ENCODE data around the gene ZNF432.

- TF ChIP-seq CTCF (IDR thresholded peaks at IDR 0.05) (no peak), POLR2A (IDR thresholded peaks at IDR 0.05) (no peak), POLR2AphosphoS5 (IDR thresholded peaks at IDR 0.05) (no peak)
Measured at GRCh38 chr19:52070496-52070895, 21.9 kb upstream of the ZNF432 start.

Data from transverse colon (tissue), 4 donors.